Activated gamma-delta T cell (primary cell): Measurements from ENCODE around the gene TIMM10.

Experiments used
- DNase-seq: peaks from one replicate; lab custom pipeline; 2025; lab: John Stamatoyannopoulos, UW

Gene TIMM10

DNA sequence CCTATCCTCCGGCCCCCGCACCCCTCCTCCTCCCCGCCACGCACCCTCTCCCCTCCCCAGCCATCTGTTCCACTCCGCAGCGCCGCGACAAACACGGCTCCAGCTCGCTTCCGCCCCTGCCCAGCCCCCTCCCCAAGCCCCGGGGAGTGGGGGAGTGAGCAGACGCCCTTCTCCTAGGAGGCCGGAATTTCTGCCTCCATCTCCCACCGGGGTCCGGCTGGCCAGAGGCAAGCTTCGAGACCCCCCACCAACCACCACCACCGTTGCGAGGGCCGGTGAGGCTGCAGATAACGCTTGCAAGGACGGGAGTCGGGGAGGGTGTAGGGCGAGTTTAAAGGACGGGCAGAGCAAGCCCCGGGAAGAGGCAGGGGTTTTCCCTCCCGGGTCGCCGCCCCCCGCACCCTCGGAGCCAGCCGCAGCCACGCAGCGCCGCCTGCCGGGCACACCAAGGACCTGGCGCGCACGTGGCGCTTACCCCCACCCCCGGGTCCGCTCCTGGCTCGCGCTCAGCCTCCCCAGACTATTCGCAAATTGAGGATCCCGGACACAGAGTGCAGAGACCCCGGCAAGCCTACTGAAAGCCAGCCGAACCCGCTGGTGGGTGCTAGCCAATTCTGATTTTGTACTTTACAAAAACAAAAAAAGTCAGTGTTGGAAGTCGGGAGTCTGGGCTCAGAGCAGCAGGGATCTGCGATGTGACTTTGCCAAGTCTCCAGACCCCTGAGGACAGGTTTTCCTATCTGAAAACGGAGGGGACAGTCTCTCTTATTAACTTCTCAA lies 47.6 kb downstream of the TIMM10 start:
- DNase-seq, result no peak

DNA sequence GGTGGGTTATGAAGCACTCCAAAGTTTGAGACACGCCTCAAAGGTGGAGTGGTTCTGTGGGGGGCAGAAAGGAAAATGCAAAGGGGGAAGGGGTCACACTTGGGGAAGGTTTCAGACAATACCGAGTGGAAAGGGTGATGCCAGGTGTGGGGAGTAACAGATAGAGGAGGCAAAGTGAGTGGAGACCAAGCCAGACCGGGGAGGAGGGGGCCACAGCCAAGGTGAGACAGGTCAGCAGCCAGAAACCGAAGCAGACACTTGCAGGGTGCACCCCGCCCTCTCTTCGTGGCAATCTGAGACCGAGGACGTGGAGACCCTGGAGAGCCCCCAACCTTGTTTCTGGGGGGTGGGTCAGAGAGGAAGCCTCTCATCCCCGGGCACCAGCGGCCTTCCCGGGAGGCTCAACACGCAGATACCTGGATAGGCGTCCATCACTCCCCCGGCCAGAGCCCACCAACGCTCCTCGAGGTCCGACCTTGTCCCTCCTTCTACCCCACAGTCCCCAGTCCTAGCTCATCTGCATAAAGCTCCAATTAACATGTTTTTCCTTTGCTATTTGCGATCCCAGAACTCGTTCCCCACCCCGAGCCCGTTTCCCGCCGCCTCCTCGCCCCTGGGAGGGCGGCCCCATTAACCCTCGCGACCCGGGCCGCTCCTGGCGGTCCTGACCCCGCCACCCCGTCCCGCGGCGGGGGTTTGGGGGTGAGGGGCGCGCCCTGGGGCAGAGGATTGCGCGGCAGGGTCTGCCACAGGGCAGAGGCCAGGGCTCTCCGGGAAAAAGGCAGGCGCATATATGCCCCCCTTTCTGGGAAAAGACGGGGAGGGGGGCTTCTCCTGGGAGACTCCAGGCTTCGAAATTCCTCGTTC lies 48.4 kb downstream of the TIMM10 start:
- DNase-seq, result no peak

DNA sequence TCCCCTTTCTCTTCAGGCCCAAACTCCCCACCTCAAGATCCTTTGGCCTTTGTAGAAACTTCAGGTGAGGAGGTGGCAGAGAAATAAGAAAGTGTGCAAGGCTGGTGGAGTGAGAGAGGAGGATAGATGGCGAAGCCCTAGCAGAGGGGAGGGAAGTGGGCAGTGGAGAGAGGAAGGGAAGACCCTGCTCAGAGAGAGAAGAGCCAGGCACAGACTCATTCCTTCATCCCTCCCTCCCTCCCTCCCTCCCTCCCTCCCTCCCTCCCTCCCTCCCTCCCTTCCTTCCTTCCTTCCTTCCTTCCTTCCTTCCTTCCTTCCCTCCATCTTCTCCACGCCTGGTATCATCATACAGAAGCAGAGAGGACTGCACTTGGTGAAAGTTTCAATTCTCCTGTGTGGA lies 49.2 kb downstream of the TIMM10 start:
- DNase-seq, result no peak

DNA sequence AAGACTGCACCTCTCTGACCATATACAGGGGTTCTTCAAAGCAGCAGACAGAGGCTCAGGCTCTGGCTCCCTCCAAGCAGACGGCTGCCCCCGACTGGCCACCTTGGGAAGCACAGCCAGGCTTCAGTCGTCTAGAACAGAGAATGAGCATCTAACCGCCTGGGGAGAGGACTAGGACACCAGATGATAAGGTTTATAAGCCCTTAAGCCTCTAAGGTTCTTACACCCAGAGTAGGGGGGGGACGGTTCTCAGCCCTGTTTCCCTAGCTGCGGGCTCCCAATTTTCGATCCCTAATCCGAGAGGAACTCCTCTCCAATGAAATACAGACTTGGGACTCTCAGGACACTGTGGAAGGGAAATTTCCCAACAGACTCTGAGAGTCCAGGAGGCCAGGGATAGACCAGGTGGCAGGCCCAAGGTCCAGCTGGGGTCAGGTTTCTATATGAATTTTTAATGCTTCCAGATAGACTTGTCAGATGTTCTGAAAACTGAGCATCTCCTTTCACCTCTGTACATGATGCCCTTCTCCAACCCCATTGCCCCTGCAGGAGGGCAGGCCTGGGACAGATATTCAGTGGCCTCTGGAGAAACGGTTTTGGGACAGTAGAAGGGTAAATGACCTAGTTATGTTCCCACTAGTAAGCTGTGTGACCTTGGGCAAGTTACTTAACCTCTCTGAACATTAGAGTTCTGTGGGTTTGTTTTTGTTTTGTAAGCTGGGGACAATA lies 50.0 kb downstream of the TIMM10 start:
- no peak for DNase-seq

DNA sequence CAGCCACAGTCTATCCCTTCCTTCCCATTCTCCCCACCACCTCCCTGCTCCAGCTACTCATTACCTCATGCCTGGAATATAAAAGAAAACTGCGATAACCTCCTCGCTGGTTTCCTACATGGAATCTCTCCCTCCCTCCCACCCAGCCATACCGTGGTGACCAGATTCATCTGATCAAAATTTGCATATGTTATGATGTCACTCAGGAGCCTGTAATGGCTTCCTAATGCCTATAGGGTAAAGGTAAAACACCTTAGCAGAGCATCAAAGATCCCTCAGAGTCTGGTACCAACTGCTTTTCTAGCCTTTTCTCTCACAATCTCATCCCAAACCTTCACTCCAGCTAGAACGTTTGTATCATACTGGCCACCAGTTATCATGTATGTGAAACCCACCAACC lies 50.6 kb downstream of the TIMM10 start:
- DNase-seq, result no peak

DNA sequence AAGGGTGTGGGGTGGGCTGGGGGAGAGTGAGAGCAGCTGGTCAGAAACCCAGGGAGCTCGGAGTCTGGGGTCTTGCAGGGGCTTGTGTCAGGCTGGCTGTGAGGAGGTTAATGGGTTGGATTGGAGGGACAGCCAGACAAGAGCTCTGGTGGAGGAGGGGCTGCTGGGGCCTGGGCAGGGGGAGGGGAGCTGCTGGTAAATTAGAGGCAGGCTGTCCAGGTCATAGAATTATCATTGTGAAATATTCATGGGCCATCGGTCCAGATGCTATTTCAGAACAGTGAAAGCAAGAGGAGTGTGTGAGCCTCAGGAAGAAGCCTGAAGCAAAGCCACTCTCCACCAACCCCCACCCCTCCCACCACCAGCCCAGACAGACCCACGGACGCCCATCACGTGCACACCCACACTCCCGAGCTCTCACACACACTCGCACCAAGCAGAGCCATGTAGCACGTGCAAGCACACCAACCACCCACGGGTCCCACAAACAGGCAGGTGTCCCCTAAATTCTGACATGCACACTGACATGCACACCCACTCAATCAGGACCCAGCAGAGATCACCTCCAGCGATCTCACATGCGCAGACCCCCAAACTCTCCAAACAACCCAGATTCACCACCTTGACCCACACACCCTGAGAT lies 51.4 kb downstream of the TIMM10 start:
- no peak for DNase-seq
